NCI-H1417 treated with DMSO at 0.1 percent for 48 hours (cell line): ENCODE data around the gene HMX3.

Experiments used
- DNase-seq: peaks from one replicate; lab custom pipeline; 2025; lab: John Stamatoyannopoulos, UW

HMX3 gene

DNA sequence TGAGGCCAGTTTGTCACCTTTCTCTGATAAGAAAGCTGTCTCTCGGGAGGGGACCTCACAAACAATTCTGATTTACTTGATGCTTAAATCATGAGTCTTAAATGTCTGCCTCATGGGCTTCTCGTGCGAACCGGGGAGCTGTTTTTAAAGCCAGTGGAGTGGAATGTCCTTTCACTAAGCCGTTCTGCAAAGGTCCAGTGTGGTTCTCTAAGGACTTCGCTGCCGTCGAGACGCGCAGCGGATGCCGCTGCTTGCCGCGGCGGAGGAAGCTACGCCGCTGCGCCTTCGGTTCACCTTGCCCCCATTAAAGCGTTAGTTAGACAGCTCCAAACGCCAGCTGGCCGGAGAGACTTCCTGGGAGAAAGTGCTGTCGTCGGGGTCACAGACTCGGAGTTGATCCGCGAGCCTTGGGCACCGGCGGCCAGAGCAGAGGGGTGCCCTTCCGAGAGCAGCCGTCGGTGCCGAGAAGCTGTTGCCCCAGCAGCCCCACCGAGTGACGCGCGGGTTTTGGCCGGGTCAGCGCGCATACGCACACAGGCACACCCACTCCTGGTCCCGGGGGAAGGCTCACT, 1.3 kb upstream of the HMX3 start:
- no peak for DNase-seq

GRCh38 chr10:123134915-123135414, 805 bp upstream of the HMX3 start:
- DNase-seq: no peak

- DNase-seq: no peak
These were observed 543 bp downstream of the HMX3 start for GRCh38 chr10:123136221-123136805.

GRCh38 chr10:123136806-123137642, 1.3 kb downstream of the HMX3 start:
- no peak for DNase-seq

DNA sequence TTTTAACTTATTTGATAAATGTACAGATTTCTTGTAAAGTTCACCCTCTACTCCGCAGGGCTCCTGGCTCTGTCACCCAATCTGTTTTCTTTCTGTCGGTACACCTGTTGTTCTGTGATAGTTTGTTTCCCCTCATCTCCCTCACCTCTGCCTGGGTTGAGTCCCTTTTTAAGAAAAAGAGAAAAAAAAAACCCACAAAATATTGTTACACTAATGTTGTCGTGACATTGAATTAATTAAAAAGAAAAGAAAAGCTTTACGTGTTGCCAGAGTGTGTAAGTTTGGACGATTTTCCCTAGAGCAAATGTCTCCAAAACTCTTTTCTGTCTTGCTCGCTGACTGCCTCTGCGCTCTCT, 3.4 kb downstream of the HMX3 start:
- no peak for DNase-seq

- no peak for DNase-seq
These were observed 3.9 kb downstream of the HMX3 start for GRCh38 chr10:123139521-123140163.

GRCh38 chr10:123140164-123140982, 4.6 kb downstream of the HMX3 start:
- DNase-seq: no peak

DNA sequence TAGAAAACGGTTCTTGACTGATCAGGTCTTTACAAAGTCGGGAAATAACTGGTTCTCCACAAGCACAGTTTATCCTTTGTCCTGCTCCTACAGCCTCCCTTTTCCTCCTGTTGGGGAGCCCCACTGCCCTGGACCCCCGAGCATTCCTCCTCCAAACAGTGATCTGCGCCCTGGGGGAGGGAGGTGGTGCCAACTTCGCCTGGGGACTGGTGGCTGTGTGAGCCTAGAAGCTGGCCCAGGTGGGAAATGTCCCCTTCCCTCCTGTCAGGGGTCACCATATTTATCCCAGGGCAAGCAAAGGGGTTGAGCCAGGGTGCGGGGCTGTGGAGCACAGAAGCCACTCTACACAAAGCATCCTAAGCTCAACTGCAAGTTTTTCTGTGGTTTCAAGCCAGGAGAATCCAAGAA, 5.2 kb downstream of the HMX3 start:
- no peak for DNase-seq

- DNase-seq: no peak
These were observed 6.3 kb downstream of the HMX3 start for GRCh38 chr10:123141791-123142700.

- no peak for DNase-seq
These were observed 7.0 kb downstream of the HMX3 start for GRCh38 chr10:123142701-123143161.

GRCh38 chr10:123143162-123143824, 7.5 kb downstream of the HMX3 start:
- no peak for DNase-seq

DNA sequence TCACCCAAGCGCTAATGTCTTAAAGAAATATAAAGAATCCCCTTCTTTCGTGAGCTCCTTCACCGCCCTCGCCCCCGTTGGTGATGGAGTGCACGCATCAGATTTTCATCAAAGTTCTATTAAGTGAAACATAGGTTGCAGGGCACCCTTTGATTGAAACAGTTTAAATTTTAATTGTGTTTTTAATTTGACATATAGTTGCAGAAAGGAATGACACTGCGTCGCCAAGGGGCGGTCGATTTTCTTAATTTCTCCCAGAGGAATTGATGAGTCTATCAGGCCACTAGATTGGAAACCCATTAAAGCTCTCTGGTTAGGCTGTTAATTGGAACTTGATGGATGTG, 8.0 kb downstream of the HMX3 start:
- DNase-seq: no peak

GRCh38 chr10:123144697-123145541, 9.1 kb downstream of the HMX3 start:
- DNase-seq: no peak

- DNase-seq: no peak
These were observed 9.8 kb downstream of the HMX3 start for GRCh38 chr10:123145542-123146012.

DNA sequence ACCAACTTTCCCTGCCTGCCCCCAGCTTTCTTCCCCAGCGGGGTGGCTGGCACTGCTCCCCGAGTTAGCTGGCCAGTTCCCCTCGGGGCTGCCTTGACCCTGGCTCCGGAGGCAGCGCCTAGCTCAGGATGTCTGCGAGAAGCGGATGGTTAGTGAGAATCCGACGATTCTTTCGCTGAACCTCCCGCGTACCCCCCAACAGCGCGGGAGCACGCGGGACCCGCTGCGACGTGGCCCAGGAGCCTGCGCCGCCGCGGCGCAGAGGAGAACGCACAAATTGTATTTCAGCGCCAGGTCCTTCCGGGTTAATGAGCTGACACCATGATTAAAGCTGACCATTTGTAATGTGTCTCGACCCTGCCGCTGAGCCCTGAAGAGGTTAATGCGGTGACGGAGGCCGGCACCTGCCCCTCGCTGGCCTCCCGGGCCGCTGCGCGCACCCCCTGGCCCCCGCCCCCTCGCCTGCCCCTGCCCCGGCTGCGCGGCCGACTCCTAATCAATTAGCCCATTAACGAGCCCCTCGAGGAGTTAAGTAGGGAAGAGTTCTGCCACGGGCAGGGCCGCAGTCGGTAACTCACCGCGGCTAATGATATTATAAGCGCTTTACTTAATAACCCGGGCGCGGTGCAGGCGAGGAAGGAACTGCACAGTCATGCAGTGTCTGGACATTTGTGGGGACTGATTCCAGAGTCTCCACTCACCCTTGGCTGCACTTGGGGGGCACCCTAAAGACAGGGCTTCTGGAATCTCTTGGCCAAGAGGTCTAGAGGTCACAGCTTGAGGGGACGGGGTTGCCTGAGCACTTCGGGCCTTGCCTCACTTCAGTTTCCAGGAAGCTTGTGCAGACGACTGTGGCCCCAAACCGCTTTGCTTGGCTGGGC, 10.5 kb downstream of the HMX3 start:
- DNase-seq: no peak

GRCh38 chr10:123146894-123147634, 11.3 kb downstream of the HMX3 start:
- DNase-seq: no peak

- no peak for DNase-seq
These were observed 12.1 kb downstream of the HMX3 start, which contains the start of gene HMX2 for GRCh38 chr10:123147635-123148413. HMX2 (plus strand) TSS chr10:123148136; CDS start chr10:123148379, 243 bp downstream.
